ENCODE measurements around the gene KIF19. TPM values are rescaled to one million over a fixed set of nuclear protein-coding genes. Genes with fewer than 3 reads are reported as not detected.

Gene KIF19
- total RNA-seq, 1 donor: not detected

DNA sequence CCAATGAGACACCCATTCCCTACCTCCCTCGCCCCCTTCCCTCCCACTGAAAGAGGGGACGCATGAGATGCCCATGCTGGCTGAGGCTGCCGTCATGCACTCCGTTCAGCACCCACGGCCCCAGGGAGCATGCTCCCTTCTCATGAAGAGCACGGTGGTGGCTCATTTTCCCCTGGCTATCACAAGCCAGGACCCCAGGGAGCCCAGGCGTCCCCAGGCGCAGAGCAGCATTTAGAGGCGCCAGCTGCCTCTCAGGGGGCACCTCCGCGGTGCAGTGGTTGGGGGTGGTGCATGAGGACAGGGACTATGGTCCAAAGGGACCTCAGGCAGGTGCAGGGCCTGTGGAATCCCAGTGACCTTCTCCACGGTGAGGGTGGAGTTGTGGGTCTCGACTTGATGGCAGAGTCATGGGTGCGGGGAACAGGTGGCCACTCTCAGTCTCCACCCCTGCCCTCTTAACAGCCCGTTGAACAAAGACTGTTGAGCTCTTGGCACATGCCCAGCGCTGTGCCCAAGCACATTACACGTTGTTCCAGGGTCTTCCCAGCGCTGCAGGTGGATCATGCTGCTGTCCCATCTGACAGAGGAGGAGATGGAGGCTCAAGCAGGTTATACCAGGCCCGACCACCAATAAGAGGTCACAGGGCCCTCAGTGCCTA is 13.6 kb downstream of the KIF19 start:
- Histone ChIP-seq H3K4me3 (ENCODE audit: insufficient read depth, low read length) (no peak overlapping the region), H3K4me2 (ENCODE audit: insufficient read depth, low read length) (no peak overlapping the region), H3K9me3 (ENCODE audit: low read depth, low read length) (no peaks in the 10 kb centered on the region), H4K20me1 (ENCODE audit: insufficient read depth, low read length) (no peaks in the 10 kb centered on the region), H3K27me3 (ENCODE audit: insufficient read depth, low read length) (peaks cover 9% of the 10 kb centered on the region), H3K79me2 (ENCODE audit: insufficient read depth, low read length) (no peaks in the 10 kb centered on the region), H3K4me1 (ENCODE audit: insufficient read depth, low read length) (no peaks in the 10 kb centered on the region), H3K27ac (ENCODE audit: low read depth, low read length) (no peak overlapping the region), H3K36me3 (ENCODE audit: insufficient read depth, low read length) (no peaks in the 10 kb centered on the region), H2AFZ (ENCODE audit: low read length) (no peak overlapping the region)
- TF ChIP-seq, protein P1, sequence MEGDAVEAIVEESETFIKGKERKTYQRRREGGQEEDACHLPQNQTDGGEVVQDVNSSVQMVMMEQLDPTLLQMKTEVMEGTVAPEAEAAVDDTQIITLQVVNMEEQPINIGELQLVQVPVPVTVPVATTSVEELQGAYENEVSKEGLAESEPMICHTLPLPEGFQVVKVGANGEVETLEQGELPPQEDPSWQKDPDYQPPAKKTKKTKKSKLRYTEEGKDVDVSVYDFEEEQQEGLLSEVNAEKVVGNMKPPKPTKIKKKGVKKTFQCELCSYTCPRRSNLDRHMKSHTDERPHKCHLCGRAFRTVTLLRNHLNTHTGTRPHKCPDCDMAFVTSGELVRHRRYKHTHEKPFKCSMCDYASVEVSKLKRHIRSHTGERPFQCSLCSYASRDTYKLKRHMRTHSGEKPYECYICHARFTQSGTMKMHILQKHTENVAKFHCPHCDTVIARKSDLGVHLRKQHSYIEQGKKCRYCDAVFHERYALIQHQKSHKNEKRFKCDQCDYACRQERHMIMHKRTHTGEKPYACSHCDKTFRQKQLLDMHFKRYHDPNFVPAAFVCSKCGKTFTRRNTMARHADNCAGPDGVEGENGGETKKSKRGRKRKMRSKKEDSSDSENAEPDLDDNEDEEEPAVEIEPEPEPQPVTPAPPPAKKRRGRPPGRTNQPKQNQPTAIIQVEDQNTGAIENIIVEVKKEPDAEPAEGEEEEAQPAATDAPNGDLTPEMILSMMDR (IDR thresholded peaks at IDR 0.05; ENCODE audit: extremely low read depth, low read depth, low read length): no peak
- no peak for DNase-seq (ENCODE audit: insufficient read length, low spot score, missing footprints)

DNA sequence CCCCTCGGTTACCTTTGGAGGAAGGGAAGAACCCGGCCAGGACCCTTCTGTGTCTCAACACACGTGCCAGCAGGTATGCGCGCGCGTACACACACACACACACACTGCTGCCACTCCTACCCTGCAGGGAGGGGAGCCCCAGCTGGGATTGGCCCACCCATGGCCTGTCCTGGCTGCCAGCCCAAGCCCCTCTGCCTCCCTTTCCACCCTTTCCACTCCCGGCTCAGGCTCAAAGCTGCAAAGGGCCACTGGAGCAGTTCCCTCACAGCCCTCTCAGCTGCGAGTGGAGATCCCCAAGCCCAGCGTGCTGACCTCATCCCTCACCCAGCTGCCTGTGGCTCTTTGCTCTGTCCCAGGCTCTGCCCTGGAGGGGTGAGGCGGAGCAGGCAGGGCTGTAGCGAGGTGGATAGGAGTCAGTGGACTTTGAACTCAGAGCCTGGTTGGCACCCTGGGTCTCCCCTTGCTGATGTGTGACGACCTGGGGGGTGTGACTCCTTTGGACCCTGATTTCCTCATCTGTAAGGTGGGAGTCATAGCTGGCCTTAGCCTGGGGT is 14.5 kb downstream of the KIF19 start:
- H3K27me3 ChIP-seq (ENCODE audit: insufficient read depth, low read length): peaks cover 9% of the 10 kb centered on the region

DNA sequence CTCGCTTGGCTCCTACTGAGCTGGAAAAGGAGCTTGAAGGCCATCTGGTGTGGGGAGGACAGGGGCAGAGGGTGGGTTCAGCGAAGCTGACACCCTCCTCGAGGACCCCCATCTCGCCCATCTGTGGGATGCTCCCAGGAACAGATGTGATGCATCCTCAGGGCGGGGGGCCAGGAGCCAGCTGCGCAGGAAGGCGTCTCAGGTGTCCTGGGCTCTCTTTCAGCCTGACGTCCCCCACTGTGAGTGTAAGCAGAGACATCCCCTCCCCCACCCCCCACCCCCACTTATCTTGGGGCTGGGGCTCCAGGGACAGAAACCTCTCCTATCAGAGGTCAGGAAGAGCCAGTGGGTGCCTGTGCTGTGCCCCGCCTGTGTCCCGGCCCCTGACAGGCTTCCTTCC is 16.2 kb downstream of the KIF19 start:
- Histone ChIP-seq H3K9me3 (ENCODE audit: low read depth, low read length) (no peaks in the 10 kb centered on the region), H3K4me1 (ENCODE audit: insufficient read depth, low read length) (no peaks in the 10 kb centered on the region), H3K4me3 (ENCODE audit: insufficient read depth, low read length) (no peak overlapping the region), H3K27me3 (ENCODE audit: insufficient read depth, low read length) (peaks cover 7% of the 10 kb centered on the region), H3K4me2 (ENCODE audit: insufficient read depth, low read length) (no peak overlapping the region), H3K79me2 (ENCODE audit: insufficient read depth, low read length) (no peaks in the 10 kb centered on the region), H2AFZ (ENCODE audit: low read length) (no peak overlapping the region), H3K36me3 (ENCODE audit: insufficient read depth, low read length) (no peaks in the 10 kb centered on the region), H3K27ac (ENCODE audit: low read depth, low read length) (no peak overlapping the region), H4K20me1 (ENCODE audit: insufficient read depth, low read length) (no peaks in the 10 kb centered on the region)
- TF ChIP-seq, protein P1 (IDR thresholded peaks at IDR 0.05; ENCODE audit: extremely low read depth, low read depth, low read length): no peak
- no peak for DNase-seq (ENCODE audit: insufficient read length, low spot score, missing footprints)

More for the DNA sequence above, 14.5 kb downstream of the KIF19 start:
- H3K79me2 ChIP-seq (ENCODE audit: insufficient read depth, low read length): no peaks in the 10 kb centered on the region
- TF ChIP-seq, protein P1 (IDR thresholded peaks at IDR 0.05; ENCODE audit: extremely low read depth, low read depth, low read length): no peak
- H3K36me3 ChIP-seq (ENCODE audit: insufficient read depth, low read length): no peaks in the 10 kb centered on the region
- H3K4me3 ChIP-seq (ENCODE audit: insufficient read depth, low read length): no peak overlapping the region
- no peak overlapping the region for H2AFZ ChIP-seq (ENCODE audit: low read length)
- H3K27ac ChIP-seq (ENCODE audit: low read depth, low read length): no peak overlapping the region
- H3K4me2 ChIP-seq (ENCODE audit: insufficient read depth, low read length): no peak overlapping the region
- H3K4me1 ChIP-seq (ENCODE audit: insufficient read depth, low read length): no peaks in the 10 kb centered on the region
- H4K20me1 ChIP-seq (ENCODE audit: insufficient read depth, low read length): no peaks in the 10 kb centered on the region
- DNase-seq (ENCODE audit: insufficient read length, low spot score, missing footprints): no peak
- no peaks in the 10 kb centered on the region for H3K9me3 ChIP-seq (ENCODE audit: low read depth, low read length)

DNA sequence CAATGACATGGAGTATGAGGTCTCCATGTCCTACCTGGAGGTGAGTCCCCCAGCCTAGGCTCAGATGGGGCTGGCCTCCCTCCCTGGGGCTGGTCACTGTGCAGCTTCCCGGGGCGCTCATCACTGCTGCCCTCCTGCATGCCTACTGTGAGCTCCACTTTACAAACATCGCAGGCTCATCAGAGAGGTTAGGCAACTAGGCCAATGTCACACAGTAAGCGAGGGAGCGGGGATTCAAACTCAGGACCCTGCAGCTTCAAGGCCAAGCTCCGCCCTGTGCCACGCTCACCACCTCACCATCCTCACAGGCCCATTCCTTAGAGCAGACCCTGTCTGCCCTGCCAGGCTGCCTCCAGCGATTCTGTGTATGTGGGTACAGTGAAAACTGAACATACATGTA is 17.1 kb downstream of the KIF19 start:
- DNase-seq (ENCODE audit: insufficient read length, low spot score, missing footprints): no peak
- Histone ChIP-seq H2AFZ (ENCODE audit: low read length) (no peak overlapping the region), H3K9me3 (ENCODE audit: low read depth, low read length) (no peaks in the 10 kb centered on the region), H3K36me3 (ENCODE audit: insufficient read depth, low read length) (no peaks in the 10 kb centered on the region), H3K27ac (ENCODE audit: low read depth, low read length) (no peak overlapping the region), H3K79me2 (ENCODE audit: insufficient read depth, low read length) (no peaks in the 10 kb centered on the region), H3K4me2 (ENCODE audit: insufficient read depth, low read length) (no peak overlapping the region), H3K27me3 (ENCODE audit: insufficient read depth, low read length) (peaks cover 1% of the 10 kb centered on the region), H4K20me1 (ENCODE audit: insufficient read depth, low read length) (no peaks in the 10 kb centered on the region), H3K4me1 (ENCODE audit: insufficient read depth, low read length) (no peaks in the 10 kb centered on the region), H3K4me3 (ENCODE audit: insufficient read depth, low read length) (no peak overlapping the region)
- TF ChIP-seq, protein P1 (IDR thresholded peaks at IDR 0.05; ENCODE audit: extremely low read depth, low read depth, low read length): no peak

All from osteoblast (primary cell).